HG02642 (cell line): ENCODE data around the gene CYB5A.
"Not testable (repeated sequence)": the region's sequence is repeated elsewhere in the genome, so short reads cannot be mapped to it uniquely, and the experiment has no call there.

Experiments used
- ATAC-seq: cut with Tn5 transposase; IDR thresholded peaks from one replicate; pipeline ENCODE4 v1.9.1; 2021; ENCODE audit warnings: mild to moderate bottlenecking; ENCODE audit not compliant: unreplicated experiment, poor library complexity

The CYB5A gene, protein sequence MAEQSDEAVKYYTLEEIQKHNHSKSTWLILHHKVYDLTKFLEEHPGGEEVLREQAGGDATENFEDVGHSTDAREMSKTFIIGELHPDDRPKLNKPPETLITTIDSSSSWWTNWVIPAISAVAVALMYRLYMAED

DNA sequence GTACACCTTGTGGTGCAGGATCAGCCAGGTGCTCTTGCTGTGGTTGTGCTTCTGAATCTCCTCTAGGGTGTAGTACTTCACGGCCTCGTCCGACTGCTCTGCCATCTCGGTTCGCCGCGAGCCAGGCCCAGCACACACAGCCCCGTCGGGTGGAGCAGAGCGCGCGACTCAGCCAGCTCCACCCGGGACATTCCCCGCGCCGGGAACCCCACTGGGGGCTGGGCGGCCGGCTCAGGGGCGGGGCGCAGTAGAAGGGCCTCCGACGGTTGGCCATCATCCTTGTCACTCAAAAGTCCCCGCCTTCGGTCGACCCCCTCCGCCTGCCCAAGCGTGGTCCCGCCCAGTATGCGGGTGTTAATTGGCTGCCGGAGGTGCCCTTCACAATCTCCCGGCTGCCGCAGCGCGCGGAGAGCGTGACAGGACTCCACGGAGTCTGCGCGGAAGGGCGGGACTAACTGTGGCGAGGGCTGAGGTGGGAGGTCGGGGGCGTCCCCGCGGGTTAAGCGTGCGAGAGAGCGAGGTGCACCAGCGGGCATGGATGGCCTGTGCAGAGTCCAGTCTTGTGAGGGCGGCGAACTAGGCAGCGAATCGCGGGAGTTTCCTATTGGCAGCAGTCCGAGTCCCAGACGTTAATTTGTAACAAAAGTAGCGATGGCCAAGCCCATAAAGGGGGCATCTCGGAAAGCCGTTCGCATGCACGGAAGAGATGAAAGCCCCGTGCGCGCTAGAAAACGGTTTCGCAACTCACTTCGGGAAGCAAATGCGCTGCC, at the start of gene CYB5A:
CYB5A (minus strand) TSS at position 193 of the 770 bp plus-strand sequence; CDS start at position 105, 88 bp downstream.
- ATAC-seq: peak; percentile 99

DNA sequence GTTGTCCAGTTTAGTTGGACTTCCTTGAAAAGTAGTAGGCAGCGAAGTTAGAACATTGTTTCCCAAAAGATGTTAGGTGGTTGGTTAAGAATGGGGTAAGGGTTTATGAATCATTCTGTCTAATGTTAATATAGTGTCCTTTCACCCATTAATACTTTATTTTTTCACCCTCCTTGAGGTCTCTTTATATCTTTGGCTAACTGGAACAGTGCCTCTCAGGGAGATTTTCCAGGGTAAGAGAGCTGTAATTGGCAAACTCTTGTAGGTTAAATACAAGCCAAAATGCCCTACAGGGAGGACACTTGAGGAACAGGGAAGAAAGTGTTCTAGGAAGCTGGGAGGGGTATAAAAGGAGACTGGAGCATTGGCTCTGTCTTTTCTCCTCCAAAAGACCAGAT, 46.1 kb upstream of the CYB5A start:
- no peak for ATAC-seq

DNA sequence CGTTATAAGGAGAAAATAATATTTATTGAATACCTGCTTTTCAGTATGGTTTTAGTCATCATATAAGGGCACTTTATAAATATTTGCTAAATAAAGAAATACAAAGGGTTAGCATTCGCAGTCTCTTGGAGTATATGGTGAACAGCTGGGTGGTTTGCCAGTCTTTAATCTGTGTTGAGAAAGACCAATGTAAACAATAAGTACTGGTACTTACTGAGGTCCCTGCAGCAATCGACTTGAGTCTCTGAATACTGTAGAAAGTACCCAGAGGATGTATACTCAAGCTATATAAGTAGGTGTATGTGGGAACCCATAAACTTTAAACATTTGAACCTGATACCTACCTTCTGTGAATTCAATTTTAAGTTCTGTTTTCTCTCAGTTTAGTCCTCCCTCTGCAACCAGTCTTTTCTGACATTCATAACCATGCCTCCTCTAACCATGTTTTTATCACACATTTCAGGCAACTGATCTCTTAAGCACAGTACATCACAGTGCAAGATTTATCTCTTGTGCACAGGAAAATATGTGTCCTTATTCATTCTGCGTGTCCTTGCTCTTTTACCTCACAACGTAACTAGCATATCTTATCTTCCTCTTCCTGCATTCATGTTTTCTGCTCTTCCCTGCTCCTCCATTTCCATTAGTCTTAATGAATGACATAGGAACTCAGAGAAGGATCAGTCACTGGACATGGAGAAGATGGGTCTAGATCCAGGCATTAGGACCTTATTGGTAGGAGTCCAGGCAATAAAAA, 45.6 kb upstream of the CYB5A start:
- ATAC-seq: no peak

DNA sequence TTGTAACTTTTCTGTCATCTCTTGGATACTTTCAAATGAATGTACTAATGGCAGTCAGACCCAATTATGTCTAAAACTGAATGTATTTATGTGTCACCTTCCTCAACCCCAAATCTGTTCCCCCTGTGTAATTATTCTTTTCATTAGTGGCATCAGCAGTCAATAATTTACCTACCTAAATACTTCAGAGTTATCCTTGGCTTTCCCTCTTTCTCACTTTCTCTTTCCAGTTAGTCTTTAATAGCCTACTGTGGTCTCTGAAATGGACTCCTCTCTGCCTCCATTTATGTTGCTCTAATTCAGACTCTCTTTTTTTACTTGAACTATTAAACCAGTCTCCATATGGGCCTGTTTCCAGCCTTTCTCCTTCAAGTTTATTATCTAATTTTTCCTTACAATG, 44.9 kb upstream of the CYB5A start:
- ATAC-seq: no peak

DNA sequence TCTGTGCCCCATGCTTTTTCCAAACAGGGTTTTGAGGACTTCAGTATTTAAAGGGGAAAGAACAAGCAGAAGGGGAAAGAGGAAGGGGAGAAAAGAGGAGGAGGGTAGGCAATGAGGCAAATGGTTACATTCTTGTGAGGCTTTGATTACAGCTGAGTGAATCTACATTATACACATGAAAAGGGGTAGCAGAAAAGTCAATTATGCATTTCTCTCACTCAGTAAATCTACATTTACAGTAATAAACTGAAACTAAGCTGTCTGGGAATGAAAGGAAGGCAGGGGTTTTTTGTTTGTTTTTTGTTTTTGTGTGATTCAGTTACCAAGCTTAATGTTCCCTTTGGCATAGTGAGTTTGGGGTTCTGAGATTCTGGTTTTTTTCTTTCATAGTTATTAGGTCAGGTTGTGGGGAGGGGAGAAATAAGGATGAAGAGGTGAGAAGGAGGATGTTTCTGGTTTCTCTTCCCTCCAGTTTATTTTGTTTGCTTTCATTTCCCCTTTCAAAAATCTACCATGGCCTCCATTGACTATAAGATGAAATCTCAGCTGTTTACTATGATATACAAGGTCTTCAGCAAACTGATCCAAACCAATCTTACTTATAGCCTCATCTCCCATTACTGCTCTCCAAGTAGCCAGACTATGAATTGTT, 42.6 kb upstream of the CYB5A start:
- no peak for ATAC-seq

DNA sequence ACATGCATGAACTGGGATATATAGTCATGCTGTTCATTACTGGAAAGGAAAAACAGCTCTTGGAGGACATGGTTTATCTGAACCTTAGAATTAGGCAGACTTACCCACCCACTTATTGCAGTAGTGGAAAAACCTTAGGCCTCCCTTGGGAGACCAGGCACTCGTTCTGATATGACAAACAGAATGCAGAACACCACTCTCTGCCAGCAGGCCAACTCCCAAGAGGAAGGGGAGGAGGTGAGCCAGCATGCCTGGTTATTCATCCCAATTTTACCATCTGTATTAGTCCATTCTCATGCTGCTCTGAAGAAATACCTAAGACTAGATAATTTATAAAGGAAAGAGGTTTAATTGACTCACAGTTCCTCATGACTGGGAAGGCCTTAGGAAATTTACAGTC, 41.3 kb upstream of the CYB5A start:
- ATAC-seq: no peak

DNA sequence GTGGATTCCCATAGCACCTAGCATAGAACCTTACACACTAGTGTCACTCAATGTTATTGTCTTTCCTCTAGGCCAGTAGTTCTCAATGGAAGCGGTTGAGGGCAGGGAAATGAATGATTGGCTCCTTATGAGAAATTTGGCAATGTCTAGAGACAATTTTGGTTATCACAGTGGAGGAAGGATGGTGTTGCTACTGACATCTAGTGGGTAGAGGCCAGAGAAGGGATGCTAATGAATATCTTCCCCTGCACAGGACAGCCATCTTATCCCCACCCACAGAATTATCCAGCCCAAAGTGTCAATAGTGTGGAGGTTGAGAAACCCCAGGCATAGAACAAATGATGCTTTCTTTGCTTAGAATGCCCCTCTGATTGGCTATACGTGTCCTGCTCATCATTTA, 39.6 kb upstream of the CYB5A start:
- ATAC-seq: no peak

DNA sequence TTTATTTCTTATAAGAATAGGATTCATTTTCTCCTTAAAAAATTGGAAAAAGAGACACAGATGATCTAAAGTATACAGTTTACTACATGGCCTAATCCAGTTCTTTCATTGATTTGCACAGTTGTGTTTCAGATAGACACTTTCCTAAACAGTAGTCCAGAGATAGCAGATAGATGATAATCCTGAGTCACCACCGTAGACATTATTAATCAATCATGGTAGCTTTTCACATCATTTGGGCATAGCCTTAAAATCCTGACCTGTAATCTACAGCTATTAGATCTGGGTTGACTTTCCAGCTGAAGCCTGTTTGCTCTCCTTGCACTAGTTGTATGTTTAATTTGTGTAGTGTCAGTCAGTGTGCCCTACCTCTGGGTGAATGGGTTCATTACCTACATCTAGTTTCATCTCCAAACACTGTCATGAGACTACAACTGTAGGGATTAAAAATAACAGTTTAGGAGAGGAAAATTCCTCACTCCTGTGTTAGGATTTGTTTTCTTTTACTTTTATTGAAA, 38.0 kb upstream of the CYB5A start:
- no peak for ATAC-seq

DNA sequence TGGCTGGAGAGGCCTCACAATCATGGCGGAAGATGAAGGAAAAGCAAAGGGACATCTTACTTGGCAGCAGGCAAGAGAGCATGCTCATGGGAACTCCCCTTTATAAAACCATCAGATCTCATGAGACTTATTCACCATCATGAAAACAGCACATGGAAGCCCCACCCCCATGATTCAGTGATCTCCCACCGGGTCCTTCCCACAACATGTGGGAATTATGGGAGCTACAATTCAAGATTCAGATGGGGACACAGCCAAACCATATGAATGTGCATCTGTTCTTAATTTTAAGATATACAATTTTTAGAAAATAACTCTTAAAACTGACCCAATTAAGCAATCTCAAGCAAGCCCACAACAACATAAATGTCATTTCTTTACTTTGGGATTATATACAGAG, 36.4 kb upstream of the CYB5A start:
- no peak for ATAC-seq

DNA sequence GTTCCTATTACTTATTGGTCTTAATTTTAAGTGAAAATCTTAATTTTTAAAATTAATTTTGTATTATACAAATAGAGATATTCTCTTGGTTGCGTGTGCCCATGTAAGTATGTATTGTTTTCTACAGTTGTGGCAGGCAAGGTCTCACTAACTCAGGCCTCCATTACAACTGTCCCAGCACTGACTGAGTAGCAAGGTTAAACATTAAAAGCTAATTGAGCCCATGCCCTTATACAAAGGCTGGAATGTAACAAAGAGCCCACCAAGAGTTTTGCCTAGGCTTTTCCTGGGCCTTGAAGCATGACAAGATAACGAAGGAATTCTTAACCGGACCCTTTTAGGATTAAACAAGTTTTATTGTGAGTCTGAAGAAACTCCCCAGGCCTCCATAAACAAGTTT, 35.0 kb upstream of the CYB5A start:
- not testable (repeated sequence) for ATAC-seq

DNA sequence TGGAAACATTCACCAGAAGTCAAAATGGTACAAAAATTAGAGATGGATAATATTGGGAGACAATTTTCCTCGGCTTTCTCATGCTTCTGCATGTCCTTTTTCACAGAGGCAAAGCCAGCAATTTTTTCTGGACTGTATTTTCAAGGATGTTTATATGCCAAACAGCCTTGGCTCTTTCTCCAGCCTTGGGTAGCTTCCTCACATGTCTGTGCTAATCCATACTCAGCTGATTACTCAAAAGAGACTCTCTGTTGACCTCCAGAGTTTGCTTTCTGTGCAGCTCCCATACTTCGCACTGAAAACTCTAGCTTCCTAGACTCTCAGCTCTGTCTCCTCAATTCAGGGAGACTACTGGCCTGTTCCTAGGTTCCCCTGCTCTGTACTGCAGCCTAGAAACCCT, 34.5 kb upstream of the CYB5A start:
- ATAC-seq: no peak

DNA sequence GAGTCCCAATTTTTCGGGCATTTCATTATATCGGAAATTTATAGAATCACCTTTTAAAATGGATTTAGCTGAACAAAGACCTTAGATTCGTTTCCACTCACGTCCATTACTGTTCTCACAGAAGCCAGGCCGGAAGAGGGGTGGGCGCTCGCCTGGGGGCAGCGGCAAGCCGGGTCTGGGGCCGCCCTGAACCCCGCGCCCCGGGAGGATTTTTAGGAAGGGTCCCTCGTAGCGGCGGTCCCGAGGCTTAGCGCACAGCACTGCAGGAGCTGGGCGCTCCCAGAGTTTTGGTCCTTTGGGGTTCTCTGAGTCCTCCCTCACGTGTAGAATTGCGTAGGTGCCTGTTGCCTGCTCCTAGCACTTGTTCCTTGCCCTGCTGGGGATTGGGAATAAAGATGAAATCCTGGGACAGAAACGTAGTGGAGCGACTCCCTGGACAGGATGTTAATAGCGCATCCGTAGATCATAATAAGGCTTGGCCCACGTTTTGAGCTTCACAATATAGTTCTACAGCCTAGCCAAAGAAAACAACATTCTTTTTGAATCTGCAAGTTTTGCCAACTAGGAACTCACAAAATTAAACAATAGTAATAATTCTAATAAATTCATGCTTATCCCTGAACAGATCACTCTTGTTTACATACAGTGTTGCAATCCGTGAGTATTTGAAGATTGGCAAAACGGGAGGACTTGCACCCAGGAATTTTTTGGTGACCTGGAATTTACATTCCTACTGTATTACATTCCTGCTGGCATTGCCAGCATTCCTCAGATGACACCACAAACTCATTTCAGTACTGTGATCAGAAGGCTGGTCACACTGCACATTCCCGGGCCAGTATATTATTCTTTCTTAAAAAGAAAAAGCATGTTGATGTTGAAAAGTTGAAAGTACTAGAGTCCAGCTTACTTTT, 24.8 kb upstream of the CYB5A start:
- ATAC-seq: no peak

DNA sequence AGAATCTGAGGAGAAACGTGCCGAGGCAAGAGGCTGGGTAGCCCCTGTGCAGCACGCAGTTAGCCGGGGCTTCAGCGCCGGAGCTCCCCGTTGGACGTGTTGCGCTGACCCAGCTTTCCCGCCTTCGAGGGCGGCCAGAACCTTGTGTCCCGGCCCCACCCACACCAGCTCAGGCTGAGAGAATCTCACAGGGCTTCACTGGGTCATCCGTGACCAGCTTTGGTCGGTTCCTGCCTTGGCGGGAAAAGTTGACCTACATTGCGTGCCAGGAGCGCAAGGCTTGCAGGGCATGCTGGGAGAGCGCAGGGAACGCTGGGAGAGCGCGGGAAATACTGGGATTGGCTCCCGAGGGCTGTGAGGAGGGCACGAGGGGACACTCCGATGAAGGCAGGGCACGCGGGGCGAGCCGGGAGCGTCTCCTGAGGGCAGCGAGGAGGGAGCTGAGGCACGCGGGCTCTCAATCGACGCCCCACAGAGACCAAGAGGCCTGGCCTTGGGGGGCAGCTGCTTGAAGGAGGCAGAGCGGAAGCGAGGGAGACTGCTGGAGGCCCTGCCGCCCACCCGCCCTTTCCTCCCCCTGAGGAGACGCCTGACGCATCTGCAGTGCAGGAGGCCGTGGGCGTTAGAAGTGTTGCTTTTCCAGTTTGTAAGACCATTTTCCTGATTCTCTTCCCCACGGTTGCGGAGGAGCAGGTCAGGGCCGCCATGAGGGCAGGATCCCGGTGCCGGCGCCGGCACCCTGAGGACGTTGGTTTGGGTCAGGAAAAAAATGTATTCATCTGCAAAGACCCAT, 23.9 kb upstream of the CYB5A start, which contains the start of gene C18orf63:
C18orf63 (plus strand) TSS at position 376 of the 793 bp plus-strand sequence. CDS start 2,027 bp downstream, outside the sequence.
- no peak for ATAC-seq

DNA sequence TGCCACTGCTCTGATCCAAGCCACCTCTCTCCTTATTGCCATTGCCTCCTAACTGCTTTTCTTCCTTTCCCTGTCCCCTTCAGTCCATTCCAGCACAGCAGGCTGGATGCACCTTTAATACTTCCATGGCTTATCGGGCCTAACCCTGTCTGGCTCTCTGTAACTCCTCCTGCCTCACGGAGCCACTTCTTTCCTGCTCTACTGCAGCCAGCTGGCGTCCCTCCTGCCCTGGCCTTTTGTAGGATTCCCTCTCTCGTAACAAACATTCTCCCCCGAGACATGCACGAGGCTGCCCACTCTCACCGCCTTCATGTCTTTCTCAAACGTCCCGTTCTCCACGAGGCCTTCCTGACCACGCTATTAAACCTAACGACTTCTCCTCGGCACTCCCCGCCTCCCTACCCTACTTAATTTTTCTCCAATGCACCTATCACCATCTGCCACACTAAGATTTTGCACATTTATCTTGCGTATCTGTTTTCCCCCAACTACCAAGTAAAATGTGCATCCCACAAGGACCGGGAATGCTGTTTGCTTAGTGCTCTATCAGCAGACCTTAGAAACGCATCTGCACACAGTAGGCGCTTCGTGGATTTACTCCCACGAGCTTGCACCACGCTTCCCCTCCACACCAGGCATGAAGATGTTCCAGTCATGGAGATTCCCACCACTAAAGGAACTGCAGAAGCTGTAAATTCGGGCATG, 23.1 kb upstream of the CYB5A start:
- ATAC-seq: no peak

DNA sequence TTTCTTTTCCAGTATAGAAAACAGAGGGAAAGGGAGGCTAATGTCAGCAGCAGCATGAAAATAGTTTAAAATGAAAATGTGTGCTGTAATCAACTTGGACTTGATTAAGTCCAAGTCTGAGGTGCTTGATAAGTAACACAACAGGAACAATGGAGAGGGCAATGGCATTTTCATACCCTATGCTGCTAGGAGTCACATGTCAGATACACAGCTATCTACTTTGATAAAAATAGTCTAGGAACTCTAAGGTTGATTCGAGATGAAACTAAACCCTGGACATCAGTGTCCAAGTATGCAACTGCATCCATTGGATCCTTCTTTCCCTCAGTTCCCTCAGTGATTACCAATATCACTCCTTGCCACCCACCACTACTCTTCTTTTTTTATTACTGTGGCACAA, 19.2 kb upstream of the CYB5A start:
- ATAC-seq: no peak

DNA sequence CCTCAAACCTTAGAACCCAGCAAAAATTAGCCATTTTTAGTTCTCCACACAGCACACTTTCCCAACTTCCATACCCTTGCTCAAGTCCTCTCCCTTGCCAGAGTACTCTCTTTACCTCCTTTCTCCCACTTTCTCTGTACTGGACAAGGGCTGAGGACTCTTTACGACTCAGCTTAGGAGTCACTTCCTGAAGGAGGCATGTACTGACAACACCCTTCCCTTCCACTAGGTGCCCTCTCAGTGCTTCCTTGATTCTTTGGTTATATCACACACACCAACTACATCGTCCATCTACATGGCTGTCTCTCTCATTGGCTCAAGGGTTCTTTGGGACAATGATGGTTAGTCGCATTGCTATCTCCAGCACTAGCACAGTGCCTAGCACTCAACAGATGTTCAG, 18.6 kb upstream of the CYB5A start:
- ATAC-seq: no peak

DNA sequence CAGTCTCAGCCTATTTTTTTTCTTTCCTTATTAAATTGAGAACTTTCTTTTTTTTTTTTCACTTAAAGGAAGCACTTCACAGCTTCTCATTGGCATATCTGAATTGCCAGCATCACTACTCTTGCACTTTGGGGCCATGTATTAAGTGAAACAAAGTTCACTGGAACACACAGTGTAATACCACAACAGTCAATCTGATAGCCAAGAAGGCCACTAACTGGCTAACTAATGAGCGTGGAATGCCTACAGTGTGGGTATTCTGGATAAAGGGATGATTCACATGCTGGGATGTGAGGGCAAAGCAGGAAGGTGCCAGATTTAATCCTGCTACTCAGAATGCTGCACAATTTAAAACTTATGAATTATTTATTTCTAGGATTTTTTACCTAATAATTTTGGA, 12.2 kb upstream of the CYB5A start:
- no peak for ATAC-seq

DNA sequence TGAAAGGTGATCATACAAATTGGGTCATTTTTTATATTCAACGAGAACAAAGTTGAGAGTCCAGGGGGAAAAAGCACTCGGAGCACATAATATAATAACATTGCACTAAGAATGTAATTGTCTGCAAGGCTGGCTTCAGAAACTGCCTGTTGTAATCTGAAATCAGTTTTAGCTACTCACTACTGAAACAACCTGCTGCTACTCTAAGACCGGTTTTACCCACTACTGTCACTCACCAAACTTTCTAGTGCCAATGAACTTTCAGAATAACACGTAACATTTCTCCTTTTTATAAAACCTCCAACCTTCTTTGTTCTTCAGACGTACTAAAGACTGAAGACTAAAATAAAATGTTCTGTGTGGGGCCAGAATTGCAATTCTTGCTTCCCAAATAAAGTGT, 11.5 kb upstream of the CYB5A start:
- ATAC-seq: no peak
